GM18505 (cell line): ENCODE measurements around the gene EGFLAM.

ENCODE experiments used
- ATAC-seq: cut with Tn5 transposase; IDR thresholded peaks from one replicate; pipeline ENCODE4 v1.9.1; 2021; ENCODE audit not compliant: unreplicated experiment
- POLR2A ChIP-seq: IDR thresholded peaks from 4 replicates; pipeline ENCODE4 v1.6.1; 2011; ENCODE audit warnings: borderline replicate concordance; ENCODE audit not compliant: insufficient read depth, insufficient read length; ENCODE audit errors: extremely low read depth

EGFLAM gene

DNA sequence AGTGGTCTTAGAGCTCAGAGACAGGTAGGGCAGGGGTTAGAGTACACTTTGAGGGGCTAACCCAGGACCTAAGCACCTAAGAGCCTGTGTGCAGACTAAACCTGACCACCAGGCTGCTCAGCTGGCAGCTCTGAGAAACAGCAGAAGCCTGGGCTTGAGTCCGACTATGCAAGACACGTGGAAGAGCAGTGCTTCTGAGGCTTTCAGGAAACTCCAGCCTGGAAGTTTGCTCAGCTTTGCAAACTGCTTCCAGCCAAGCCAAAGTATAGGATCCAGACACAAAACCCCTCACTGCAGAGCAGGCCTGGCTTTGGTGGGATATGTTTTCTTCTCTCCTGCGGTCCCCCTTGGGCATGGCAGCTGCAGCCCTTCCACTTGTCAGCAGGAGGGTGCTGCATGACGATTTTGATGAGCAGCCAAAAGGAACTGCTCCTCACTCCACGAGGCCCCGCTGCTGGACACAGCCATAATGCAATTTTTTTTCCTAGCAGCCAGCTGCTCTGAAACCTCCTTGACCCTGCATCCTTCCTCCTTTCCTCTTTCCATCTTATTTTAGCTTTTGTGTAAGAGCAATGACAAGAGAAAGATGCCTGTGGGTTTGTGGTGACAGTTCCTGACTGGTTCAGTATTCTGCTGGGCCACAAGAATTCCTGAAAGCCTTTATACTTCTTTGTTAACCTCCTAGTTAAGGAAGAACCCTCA, 175.0 kb downstream of the EGFLAM start:
- no peak for ATAC-seq
- no peak for TF ChIP-seq POLR2A

DNA sequence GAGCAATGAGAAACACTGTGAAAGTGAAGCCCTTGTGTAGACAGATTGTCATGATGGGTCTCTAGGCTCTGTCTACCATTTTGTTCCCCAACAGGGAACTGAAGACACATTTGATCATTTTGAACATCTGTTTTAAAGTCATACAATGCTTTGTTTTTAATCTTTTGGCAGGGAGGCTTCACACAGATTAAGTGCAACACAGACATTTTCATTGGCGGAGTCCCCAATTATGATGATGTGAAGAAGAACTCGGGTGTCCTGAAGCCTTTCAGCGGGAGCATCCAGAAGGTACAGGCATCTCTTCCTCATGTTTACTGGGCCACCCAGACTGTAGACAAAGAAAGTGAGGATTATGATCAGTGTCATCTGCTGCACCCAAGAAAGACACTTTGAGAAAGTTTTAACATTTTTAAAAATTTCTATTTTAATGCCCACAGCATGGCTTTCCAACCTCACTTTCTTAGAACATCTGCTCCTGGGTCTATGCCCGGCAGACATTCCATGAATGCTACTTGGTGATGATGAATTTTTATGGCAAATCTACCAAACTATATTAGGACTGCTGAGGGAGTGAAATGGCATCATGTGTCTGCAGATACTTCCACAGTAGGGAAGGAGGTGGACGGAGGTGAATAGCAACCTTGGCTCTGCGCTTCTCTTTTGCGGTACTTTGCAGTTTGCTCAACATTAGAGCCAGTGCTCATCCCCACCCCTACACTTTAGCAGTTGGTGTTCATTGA, 176.8 kb downstream of the EGFLAM start:
- no peak for TF ChIP-seq POLR2A

DNA sequence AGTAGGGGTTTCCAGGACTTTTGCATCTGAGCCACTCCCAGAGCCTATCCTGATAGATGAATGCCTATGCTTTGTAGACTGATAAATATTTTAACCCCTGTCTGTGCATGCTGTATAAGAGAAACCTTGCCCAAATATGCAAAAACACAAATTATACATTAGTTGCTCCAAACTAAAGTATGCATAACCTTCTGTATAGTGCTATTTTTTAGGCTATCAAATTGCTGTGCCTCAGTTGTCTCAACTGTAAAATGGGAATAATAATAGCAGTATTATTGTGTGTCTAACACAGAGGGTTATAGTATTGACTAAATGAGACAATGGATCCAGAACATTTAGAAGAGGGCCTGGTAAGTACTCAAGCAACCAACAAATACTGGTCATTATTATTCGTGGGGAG, 180.4 kb downstream of the EGFLAM start:
- no peak for TF ChIP-seq POLR2A
- no peak for ATAC-seq

More for the DNA sequence above, 176.8 kb downstream of the EGFLAM start:
- no peak for ATAC-seq

DNA sequence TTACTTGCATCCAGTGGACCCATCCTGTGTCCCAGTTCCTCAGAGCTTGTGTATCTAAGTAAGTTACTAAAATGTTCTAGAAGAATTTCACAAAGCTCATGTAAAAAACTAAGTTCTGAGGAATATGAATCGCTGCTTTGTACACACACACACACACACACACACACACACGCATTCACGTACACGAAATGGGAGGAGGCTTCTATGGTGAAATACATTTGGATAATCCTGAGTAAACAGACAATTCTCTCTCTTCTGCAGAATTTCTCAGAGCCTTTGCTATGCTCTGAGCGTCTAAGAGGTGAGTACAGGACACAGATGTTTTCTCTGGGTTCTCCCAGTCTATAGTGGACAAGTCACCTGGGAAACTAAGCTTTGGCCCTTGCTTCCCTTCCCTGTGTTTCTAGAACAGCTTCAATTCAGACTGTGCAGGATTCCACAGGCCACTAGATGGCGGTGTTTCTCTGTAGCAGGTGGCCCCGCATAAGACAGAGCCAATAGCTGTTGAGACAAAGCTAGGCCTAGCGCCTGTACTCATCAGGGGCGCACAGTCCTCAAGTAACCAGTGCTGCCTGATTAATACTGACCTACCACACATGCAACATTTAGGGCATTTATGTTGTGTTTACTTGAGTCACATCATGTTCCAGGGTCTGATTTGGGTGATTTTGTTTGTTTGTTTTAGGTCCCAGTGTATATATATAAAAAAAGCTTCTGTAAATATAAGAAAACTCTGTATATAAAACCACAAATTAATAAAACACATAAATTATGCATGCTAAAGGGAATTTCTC, 183.3 kb downstream of the EGFLAM start:
- no peak for TF ChIP-seq POLR2A
- peak; percentile 100 for ATAC-seq

DNA sequence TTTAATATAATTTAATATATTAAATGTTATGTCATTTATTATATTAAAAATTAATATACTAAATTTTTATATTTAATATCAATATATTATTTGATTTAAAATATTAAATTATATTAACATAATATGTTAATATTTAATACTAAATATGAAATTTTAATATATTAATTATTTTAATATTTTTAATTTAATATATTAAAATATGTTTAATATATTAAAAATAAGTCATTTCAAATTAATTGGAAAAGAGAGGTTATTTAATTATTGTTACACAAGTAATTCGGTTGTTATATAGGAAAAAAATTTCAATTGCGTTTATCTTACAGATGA, 183.9 kb downstream of the EGFLAM start:
- ATAC-seq = no peak
- TF ChIP-seq POLR2A = no peak

DNA sequence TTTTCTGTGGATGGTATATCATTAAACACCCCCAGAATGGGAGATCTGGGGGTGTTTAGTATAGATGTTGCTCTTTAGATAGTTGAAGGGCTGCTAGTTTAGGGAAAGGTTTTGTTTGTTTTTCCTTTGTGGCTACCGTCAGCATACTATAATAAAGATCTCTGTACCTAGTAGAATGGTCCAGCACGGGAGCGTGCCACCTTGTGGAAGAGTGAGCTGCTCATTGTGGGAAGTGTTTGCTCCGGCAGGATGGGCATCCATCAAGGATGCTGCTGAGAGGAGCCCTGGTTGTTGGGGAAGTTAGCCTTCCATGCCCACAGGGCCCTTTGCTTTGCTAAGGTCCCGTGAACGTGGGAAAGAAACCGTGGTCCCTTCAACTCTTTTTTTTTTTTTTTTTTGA, 185.0 kb downstream of the EGFLAM start:
- ATAC-seq = no peak
- no peak for TF ChIP-seq POLR2A

DNA sequence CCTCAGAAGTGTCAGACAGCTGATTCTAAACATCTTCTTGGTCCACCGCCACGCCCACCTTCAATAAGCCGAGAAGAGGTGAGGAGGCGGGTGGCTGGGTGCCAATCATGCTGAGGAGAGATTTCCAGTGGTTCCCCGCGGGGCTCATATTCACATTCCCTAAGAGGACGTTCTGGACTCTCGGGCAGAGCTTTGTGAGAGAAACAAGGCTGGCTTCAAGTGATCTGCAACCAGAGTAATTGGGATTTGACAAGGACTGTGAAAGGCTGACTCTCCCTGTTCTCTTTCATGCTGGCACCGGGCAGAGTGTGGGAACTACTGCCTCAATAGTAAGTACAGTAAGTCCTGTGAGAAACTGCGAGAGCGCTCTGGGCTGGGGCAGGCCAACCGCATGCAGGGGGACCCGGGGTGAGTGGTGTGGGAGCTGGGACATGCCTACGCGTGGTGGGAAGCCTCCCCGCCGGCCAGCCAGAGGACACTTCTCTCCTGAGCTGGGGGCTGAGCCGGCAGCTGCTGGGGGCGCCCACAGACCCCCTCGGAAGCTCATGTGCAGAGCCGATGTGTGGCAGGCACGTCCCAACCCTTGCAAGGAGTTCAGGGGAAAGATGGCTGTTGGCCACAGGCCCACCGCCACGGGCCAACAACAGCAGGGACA, 187.1 kb downstream of the EGFLAM start:
- TF ChIP-seq POLR2A = no peak
- no peak for ATAC-seq

DNA sequence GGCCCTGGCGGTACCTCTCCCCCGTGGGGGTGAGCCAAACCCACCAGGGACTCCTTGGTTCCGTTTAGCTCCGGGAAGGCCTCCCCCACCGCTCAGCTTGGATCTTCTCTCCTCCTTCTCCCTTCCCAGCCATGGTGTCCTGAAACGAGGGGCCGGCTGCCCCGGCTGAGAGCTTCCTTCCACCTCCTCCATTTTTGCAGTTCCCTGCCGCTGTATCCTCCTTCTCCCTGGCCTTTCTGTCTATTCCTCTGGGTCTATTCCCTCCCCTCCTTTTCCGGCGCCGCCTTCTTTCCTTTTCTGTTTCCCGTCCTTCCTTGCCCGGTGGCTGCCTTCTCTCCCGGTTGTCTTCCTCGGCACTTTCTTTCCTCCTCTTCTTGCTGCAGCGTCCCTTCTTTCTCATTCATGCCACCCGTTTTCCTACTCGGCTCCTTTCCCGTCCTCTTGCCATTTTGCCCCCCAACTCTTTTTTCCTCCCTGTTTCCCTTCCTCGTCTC, 187.7 kb downstream of the EGFLAM start:
- no peak for TF ChIP-seq POLR2A
- ATAC-seq = no peak

DNA sequence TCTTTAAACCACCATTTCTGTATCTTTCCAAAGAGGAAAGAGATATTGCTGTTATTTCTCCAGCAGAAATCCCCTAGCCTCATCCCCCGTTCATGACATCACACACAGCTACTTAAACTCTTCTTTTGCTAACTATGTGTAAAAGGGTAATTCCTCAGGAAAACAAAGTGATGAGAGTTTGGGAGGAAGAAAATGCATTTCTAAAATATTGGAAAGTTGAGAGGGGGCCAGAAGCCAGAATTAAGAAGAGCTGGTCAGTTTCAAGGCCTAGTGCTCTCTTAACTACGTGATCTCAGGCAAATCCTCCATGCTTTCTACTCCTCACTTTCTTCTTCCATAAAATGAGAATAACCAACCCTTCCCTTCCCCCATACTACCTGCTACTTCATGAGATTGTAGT, 188.7 kb downstream of the EGFLAM start:
- no peak for TF ChIP-seq POLR2A
- no peak for ATAC-seq

DNA sequence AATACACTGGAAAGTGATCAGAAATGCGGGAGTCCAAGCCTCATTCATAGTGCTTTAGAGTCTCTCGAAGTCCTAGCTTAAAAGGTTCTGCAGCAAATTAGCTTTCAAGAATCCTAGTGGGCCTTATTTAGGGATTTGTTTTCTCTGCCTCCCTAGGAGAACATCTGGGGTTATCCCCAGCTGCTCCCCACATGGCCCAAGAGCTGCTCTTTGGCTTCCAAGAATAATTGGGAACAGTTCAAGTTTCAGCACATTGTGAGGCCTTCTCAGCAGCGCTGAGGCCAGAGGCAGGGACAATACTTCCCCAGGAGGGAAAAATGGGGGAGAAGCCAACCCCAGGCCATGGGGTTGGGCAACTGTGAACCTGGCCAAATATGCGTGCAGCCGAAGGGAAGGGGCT, 189.4 kb downstream of the EGFLAM start:
- no peak for ATAC-seq
- TF ChIP-seq POLR2A = no peak

DNA sequence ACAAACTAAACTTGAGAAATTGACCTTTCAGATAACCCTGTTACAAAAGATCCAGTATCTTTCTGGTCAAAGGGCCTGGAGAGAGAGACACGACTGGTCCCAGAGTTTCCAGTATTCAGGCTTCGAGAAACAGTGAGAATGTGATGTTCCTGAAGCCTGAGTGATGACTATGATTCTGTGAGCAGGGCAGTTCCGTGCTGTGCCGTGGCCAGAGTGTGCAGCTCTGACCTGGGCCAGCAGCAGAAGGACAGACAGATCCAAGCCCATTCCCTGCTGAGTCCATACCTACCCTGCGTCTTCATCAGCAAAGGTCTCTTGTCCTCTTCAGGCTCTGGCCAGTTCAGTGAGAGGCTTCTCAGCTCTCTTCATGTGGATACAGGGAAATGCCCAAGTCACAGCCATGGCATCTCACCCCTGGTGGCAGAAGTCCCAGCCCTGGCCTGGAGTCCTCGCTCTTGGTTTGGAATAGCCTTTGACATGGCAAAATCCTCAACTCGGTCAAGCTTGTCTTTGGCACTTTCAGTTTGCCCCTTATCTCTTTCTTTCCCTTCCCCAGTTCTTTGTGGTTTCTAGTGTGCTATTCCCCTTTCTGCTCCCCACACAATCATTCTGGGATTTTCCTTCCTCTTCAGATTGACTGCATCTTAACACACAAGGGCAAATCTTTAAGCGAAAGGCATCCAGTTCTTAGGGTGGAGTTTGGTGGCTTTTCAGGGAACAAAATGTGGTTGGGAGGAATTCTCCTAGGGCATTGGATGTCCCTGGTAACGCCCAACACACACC, 190.4 kb downstream of the EGFLAM start:
- ATAC-seq = no peak

DNA sequence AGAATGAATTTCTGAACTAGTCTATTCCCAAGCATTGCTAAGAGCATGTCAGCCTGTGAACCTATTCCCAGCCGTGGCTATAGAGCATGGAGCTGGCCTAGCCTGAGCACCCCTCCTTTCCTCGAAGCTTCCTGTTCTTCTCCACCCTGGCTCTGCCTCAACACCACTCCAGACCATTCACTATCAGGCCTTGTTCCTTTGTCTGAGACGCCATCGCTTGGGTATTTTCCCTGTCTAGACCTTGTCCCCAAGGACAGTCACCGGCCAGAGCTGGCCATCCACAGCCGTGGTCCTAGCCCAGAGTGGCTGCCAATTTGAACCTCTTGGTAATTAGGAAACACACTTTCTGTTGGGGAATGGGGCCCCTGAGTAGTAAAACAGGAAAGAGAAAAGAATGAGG, 192.3 kb downstream of the EGFLAM start:
- TF ChIP-seq POLR2A = no peak

More for the DNA sequence above, 190.4 kb downstream of the EGFLAM start:
- TF ChIP-seq POLR2A = no peak

DNA sequence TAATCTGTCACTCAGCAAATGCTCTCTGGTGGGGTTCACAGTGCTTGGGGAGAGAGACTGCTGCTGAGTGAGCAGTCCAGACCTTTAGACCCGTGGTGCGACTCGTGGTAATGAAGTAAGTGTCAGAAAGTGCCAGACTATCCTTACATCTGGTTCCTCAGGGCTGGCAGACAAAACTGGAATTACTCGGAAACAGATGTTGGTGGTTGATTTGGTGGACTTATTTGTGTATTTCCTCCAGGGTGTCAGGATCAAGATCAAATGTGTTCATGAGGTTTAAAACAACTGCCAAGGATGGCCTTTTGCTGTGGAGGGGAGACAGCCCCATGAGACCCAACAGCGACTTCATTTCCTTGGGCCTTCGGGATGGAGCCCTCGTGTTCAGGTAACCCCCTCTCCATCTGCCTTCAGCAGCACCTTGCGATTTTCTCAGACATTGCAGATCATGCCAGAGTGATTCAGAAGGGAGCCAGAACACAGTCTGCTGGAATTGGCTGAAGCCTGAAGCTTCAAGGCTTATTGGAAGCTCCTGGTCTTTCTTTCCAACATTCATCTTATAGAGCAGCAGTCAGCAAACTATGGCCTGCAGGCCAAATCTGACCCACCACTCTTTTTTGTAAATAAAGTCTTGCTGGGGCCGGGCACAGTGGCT, 192.8 kb downstream of the EGFLAM start:
- TF ChIP-seq POLR2A = no peak
- no peak for ATAC-seq

More for the DNA sequence above, 192.3 kb downstream of the EGFLAM start:
- ATAC-seq = no peak

DNA sequence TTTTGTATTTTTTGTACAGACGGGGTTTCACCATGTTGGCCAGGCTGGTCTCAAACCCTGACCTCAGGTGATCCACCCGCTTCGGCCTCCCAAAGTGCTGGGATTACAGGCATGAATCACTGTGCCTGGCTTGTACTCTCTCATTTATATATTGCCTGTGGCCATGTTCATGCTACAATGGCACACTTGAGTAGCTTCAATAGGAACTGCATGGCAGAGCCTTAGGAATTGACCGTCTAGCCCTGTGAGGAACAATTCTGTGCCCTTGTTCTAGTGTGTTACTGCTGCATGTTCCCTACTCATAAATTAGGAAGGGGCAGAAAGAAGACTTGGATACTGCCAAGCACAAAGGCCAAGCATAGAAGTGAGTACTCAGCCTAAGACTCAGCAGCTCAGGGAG, 193.8 kb downstream of the EGFLAM start:
- TF ChIP-seq POLR2A = no peak
- ATAC-seq = no peak
